ENCODE results near the gene PPFIA1.

PPFIA1 gene

GRCh38 chr11:70419307-70420007, 149.0 kb downstream of the PPFIA1 start:
- DNase-seq, result no peak

GRCh38 chr11:70420008-70420464, 149.5 kb downstream of the PPFIA1 start:
- peak; percentile 40 for DNase-seq

- DNase-seq, result no peak
Measured at GRCh38 chr11:70420496-70420895, 150.0 kb downstream of the PPFIA1 start.

- peak; percentile 67 for DNase-seq
Measured at GRCh38 chr11:70421123-70421522, 150.6 kb downstream of the PPFIA1 start.

GRCh38 chr11:70422692-70423522, 152.4 kb downstream of the PPFIA1 start:
- DNase-seq, result no peak

- peak; percentile 89 for DNase-seq
Measured at GRCh38 chr11:70423523-70424505, 153.3 kb downstream of the PPFIA1 start.

GRCh38 chr11:70424765-70425344, 154.4 kb downstream of the PPFIA1 start:
- DNase-seq, result no peak

- DNase-seq, result no peak
Measured at GRCh38 chr11:70427436-70427835, 156.9 kb downstream of the PPFIA1 start.

- no peak for DNase-seq
Measured at GRCh38 chr11:70428701-70429427, 158.4 kb downstream of the PPFIA1 start.

- no peak for DNase-seq
Measured at GRCh38 chr11:70429428-70429705, 158.9 kb downstream of the PPFIA1 start.

- no peak for DNase-seq
Measured at GRCh38 chr11:70429724-70430521, 159.4 kb downstream of the PPFIA1 start.

- no peak for DNase-seq
Measured at GRCh38 chr11:70430671-70431574, 160.4 kb downstream of the PPFIA1 start.

- no peak for DNase-seq
Measured at GRCh38 chr11:70431611-70432010, 161.1 kb downstream of the PPFIA1 start.

GRCh38 chr11:70432065-70432464, 161.6 kb downstream of the PPFIA1 start:
- peak; percentile 80 for DNase-seq

- DNase-seq, result no peak
Measured at GRCh38 chr11:70432580-70432979, 162.1 kb downstream of the PPFIA1 start.

GRCh38 chr11:70433038-70433437, 162.5 kb downstream of the PPFIA1 start:
- DNase-seq, result no peak

- no peak for DNase-seq
Measured at GRCh38 chr11:70433526-70433925, 163.0 kb downstream of the PPFIA1 start.

All from hematopoietic multipotent progenitor cell treated with erythropoietin and hydrocortisone succinate and interleukin-3 and kit ligand, for 4 days (in vitro differentiated cells).